D341Med (cell line): ENCODE results near the gene NMRAL1.

ENCODE experiments used
- DNase-seq: peaks from one replicate; pipeline ENCODE4 v3.0.0; 2012; ENCODE audit warnings: low spot score

NMRAL1 gene

GRCh38 chr16:4465977-4466779 is 8.2 kb downstream of the NMRAL1 start:
- DNase-seq: no peak

- no peak for DNase-seq
Measured at GRCh38 chr16:4463522-4464163, 10.8 kb downstream of the NMRAL1 start.

- no peak for DNase-seq
Measured at GRCh38 chr16:4461250-4462085, 13.0 kb downstream of the NMRAL1 start.

- DNase-seq: no peak
Measured at GRCh38 chr16:4460936-4461249, 13.5 kb downstream of the NMRAL1 start.

- DNase-seq: no peak
Measured at GRCh38 chr16:4455951-4456350, 18.5 kb downstream of the NMRAL1 start.

GRCh38 chr16:4455081-4455480 is 19.3 kb downstream of the NMRAL1 start:
- no peak for DNase-seq

GRCh38 chr16:4454623-4455022 is 19.8 kb downstream of the NMRAL1 start:
- DNase-seq: no peak

GRCh38 chr16:4452674-4453073 is 21.8 kb downstream of the NMRAL1 start:
- DNase-seq: no peak

- DNase-seq: peak; percentile 73
Measured at GRCh38 chr16:4450931-4451519, 23.4 kb downstream of the NMRAL1 start.

- no peak for DNase-seq
Measured at GRCh38 chr16:4450430-4450829, 24.0 kb downstream of the NMRAL1 start.

- DNase-seq: no peak
Measured at GRCh38 chr16:4443986-4444385, 30.4 kb downstream of the NMRAL1 start.

GRCh38 chr16:4443271-4443670 is 31.2 kb downstream of the NMRAL1 start:
- DNase-seq: no peak

GRCh38 chr16:4442371-4442770 is 32.1 kb downstream of the NMRAL1 start:
- no peak for DNase-seq

GRCh38 chr16:4437366-4437765 is 37.1 kb downstream of the NMRAL1 start:
- DNase-seq: no peak

- DNase-seq: no peak
Measured at GRCh38 chr16:4435337-4436067, 38.9 kb downstream of the NMRAL1 start.

- DNase-seq: no peak
Measured at GRCh38 chr16:4433914-4434787, 40.3 kb downstream of the NMRAL1 start.

- DNase-seq: no peak
Measured at GRCh38 chr16:4433228-4433627, 41.2 kb downstream of the NMRAL1 start.

- DNase-seq: no peak
Measured at GRCh38 chr16:4431023-4431422, 43.4 kb downstream of the NMRAL1 start.

GRCh38 chr16:4428500-4428899 is 45.9 kb downstream of the NMRAL1 start:
- DNase-seq: no peak

GRCh38 chr16:4426722-4427372 is 47.6 kb downstream of the NMRAL1 start:
- no peak for DNase-seq
